Chondrocyte (in vitro differentiated cells): Measurements from ENCODE around the gene NPAS3. TPM values are rescaled to one million over a fixed set of nuclear protein-coding genes. Genes with fewer than 3 reads are reported as not detected.
A peak's percentile ranks its signal among the peaks of the same experiment; 100 is the strongest.

ENCODE experiments used
- DNase-seq: peaks from one replicate; pipeline ENCODE4 v3.0.0; 2021; ENCODE audit warnings: mixed read lengths, low spot score
- H3K27ac Mint-ChIP-seq: one replicate; pipeline ENCODE4 v1.8.0; 2021; ENCODE audit warnings: mild to moderate bottlenecking, moderate library complexity, mixed read lengths; ENCODE audit not compliant: unreplicated experiment
- H3K27me3 Mint-ChIP-seq: 2 replicates; pipeline ENCODE4 v1.8.0; 2021; ENCODE audit warnings: low read depth, mixed read lengths
- H3K36me3 Mint-ChIP-seq: 2 replicates; pipeline ENCODE4 v1.8.0; 2021; ENCODE audit warnings: low read depth, mixed read lengths
- H3K4me1 Mint-ChIP-seq: 2 replicates; pipeline ENCODE4 v1.8.0; 2021; ENCODE audit warnings: low read depth, mild to moderate bottlenecking, mixed read lengths
- H3K4me3 Mint-ChIP-seq: one replicate; pipeline ENCODE4 v1.8.0; 2021; ENCODE audit warnings: mild to moderate bottlenecking, moderate library complexity, mixed read lengths; ENCODE audit not compliant: unreplicated experiment
- H3K9me3 Mint-ChIP-seq: 2 replicates; pipeline ENCODE4 v1.8.0; 2021; ENCODE audit warnings: low read depth, mixed read lengths
- CTCF ChIP-seq: fragments of 200-600 bp; sonication (generic); IDR thresholded peaks from 2 replicates; pipeline ENCODE4 v1.5.0; 2021; ENCODE audit warnings: antibody characterized with exemption, mild to moderate bottlenecking, moderate library complexity
- total RNA-seq: library from RNA; stranded (reverse); gene quantifications from 3 replicates; pipeline ENCODE4 v1.2.1, GENCODE V29; 2021

NPAS3 gene
- total RNA-seq, 1 donor from 2014 or later = 2.6 TPM

- H3K4me3 Mint-ChIP-seq = no peak overlapping the region
- H3K27ac Mint-ChIP-seq = no peak overlapping the region
- no peaks in the 10 kb centered on the region for H3K9me3 Mint-ChIP-seq
- no peak for TF ChIP-seq CTCF
- H3K4me1 Mint-ChIP-seq = peaks cover 41% of the 10 kb centered on the region
- no peaks in the 10 kb centered on the region for H3K27me3 Mint-ChIP-seq
- DNase-seq = no peak
- H3K36me3 Mint-ChIP-seq = no peaks in the 10 kb centered on the region
Observed at GRCh38 chr14:33505266-33505962, 566.7 kb downstream of the NPAS3 start.

- Mint-ChIP-seq H3K36me3 (no peaks in the 10 kb centered on the region), H3K4me3 (no peak overlapping the region), H3K4me1 (peaks cover 47% of the 10 kb centered on the region), H3K27me3 (no peaks in the 10 kb centered on the region), H3K9me3 (no peaks in the 10 kb centered on the region), H3K27ac (no peak overlapping the region)
- DNase-seq = no peak
- no peak for TF ChIP-seq CTCF
Observed at GRCh38 chr14:33505963-33506329, 567.3 kb downstream of the NPAS3 start.

- Mint-ChIP-seq H3K27me3 (no peaks in the 10 kb centered on the region), H3K36me3 (no peaks in the 10 kb centered on the region), H3K9me3 (no peaks in the 10 kb centered on the region), H3K4me3 (no peak overlapping the region), H3K4me1 (peaks cover 68% of the 10 kb centered on the region), H3K27ac (peak overlapping the region; percentile 2)
- TF ChIP-seq CTCF = no peak
- no peak for DNase-seq
Observed at GRCh38 chr14:33508126-33509062, 569.7 kb downstream of the NPAS3 start.

- no peaks in the 10 kb centered on the region for H3K9me3 Mint-ChIP-seq
- no peak for DNase-seq
- no peak overlapping the region for H3K27ac Mint-ChIP-seq
- H3K4me1 Mint-ChIP-seq = peaks cover 68% of the 10 kb centered on the region
- H3K27me3 Mint-ChIP-seq = no peaks in the 10 kb centered on the region
- TF ChIP-seq CTCF = no peak
- H3K36me3 Mint-ChIP-seq = no peaks in the 10 kb centered on the region
- no peak overlapping the region for H3K4me3 Mint-ChIP-seq
Observed at GRCh38 chr14:33509454-33509853, 570.8 kb downstream of the NPAS3 start.

GRCh38 chr14:33510063-33510481 lies 571.4 kb downstream of the NPAS3 start:
- H3K9me3 Mint-ChIP-seq = no peaks in the 10 kb centered on the region
- no peaks in the 10 kb centered on the region for H3K36me3 Mint-ChIP-seq
- peak overlapping the region; percentile 15 for H3K27ac Mint-ChIP-seq
- no peak for TF ChIP-seq CTCF
- H3K27me3 Mint-ChIP-seq = no peaks in the 10 kb centered on the region
- peaks cover 62% of the 10 kb centered on the region for H3K4me1 Mint-ChIP-seq
- no peak for DNase-seq
- peak overlapping the region; percentile 28 for H3K4me3 Mint-ChIP-seq
